BJ (cell line): ENCODE measurements around the gene RPS6KA2. TPM values are rescaled to one million over a fixed set of nuclear protein-coding genes. Genes with fewer than 3 reads are reported as not detected.

Source experiments
- CTCF ChIA-PET: fragments of 350-600 bp; formaldehyde crosslinking; extraction: SDS; loops from one replicate; lab custom pipeline; 2021; ENCODE audit warnings: antibody characterized with exemption, inconsistent platforms; lab: Yijun Ruan, JAX
- POLR2A ChIA-PET: fragments of 300-600 bp; sonication (Branson Sonifier 250); formaldehyde crosslinking; extraction: SDS; loops from one replicate; lab custom pipeline; 2021; ENCODE audit warnings: antibody characterized with exemption; lab: Charles Lee
- DNase-seq: peaks from one replicate; pipeline ENCODE4 v3.0.0-alpha.2; 2011; ENCODE audit warnings: low read depth
- H3K27me3 ChIP-seq: 2 replicates; pipeline ENCODE4 v1.6.0; 2011; ENCODE audit warnings: low read length; ENCODE audit not compliant: control insufficient read depth, insufficient read depth
- H3K36me3 ChIP-seq: 2 replicates; pipeline ENCODE4 v1.5.1; 2011; ENCODE audit warnings: low read length; ENCODE audit not compliant: control insufficient read depth, insufficient read depth
- H3K4me3 ChIP-seq: 2 replicates; pipeline ENCODE4 v1.5.1; 2011; ENCODE audit warnings: low read depth, mild to moderate bottlenecking, control low read depth, low read length
- CTCF ChIP-seq: IDR thresholded peaks from 2 replicates; pipeline ENCODE4 v1.5.1; 2011; ENCODE audit warnings: low read depth, mild to moderate bottlenecking, control low read depth, inconsistent platforms, low read length, moderate library complexity; ENCODE audit not compliant: insufficient read depth
- polyA plus RNA-seq: library from polyadenylated mRNA; depleted of rRNA; stranded (reverse); fragments of >200 nt; gene quantifications from 2 replicates; pipeline ENCODE4 v1.2.3, GENCODE V29; 2011

The RPS6KA2 gene
- polyA plus RNA-seq, 1 experiment, result 80.8 TPM

GRCh38 chr6:166604911-166605310 is 22.1 kb downstream of the RPS6KA2 start:
- ChIA-PET CTCF (interaction anchor here (0.7 kb wide), 1 partner anchor 1560 kb away, joined by 3 read pairs; no protein-coding TSS in a partner anchor), POLR2A (no interaction called here)
- Histone ChIP-seq H3K4me3 (no peak overlapping the region), H3K36me3 (no peaks in the 10 kb centered on the region; the same call in 1 of the 2 replicates), H3K27me3 (no peaks in the 10 kb centered on the region)
- no peak for TF ChIP-seq CTCF
- no peak for DNase-seq

- CTCF ChIA-PET, result interaction anchor here (0.7 kb wide), 1 partner anchor 1561 kb away, joined by 3 read pairs; no protein-coding TSS in a partner anchor
- H3K27me3 ChIP-seq, result no peaks in the 10 kb centered on the region
- no peak overlapping the region for H3K4me3 ChIP-seq
- TF ChIP-seq CTCF, result no peak
- no peaks in the 10 kb centered on the region; the same call in 1 of the 2 replicates for H3K36me3 ChIP-seq
- POLR2A ChIA-PET, result no interaction called here
- no peak for DNase-seq
Observed at GRCh38 chr6:166604328-166604727, 22.7 kb downstream of the RPS6KA2 start.

DNA sequence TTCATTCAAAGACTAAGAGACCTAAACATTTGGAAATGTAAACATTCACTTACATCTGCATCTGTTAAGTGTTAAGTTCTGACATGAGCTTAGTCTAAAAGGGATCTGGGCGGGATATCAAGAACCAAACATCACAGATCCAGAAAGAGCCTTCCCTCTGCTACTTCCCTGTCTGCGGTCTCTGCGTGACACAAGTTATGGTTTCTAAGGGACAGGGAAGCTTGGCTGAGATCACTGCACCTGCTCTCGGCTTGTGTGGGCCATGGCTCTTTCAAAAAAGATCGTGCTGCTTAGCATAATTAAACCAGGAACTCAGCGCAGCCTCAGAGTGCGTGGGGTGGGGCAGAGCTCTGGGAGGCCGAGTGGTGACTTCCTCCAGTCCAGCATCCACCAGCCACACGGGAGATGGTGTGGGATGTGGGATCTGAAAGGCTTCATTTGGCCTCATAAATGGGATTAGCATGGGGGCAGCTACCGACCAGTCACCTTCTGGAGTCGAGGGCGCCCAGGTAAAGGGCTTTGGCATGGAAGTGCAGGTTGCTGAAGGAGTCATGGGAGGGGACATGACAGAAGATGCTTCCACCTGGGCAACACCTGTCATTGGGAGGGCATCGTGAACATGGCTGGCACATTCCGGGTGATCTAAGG is 23.9 kb downstream of the RPS6KA2 start:
- CTCF ChIA-PET, result no interaction called here
- H3K4me3 ChIP-seq, result no peak overlapping the region
- no peak for DNase-seq
- H3K36me3 ChIP-seq, result no peaks in the 10 kb centered on the region; the same call in 1 of the 2 replicates
- POLR2A ChIA-PET, result no interaction called here
- no peak for TF ChIP-seq CTCF
- H3K27me3 ChIP-seq, result no peaks in the 10 kb centered on the region

GRCh38 chr6:166601956-166602355 is 25.1 kb downstream of the RPS6KA2 start:
- TF ChIP-seq CTCF, result no peak
- CTCF ChIA-PET, result no interaction called here
- Histone ChIP-seq H3K27me3 (no peaks in the 10 kb centered on the region), H3K36me3 (no peaks in the 10 kb centered on the region; the same call in 1 of the 2 replicates), H3K4me3 (no peak overlapping the region)
- POLR2A ChIA-PET, result no interaction called here
- DNase-seq, result no peak

DNA sequence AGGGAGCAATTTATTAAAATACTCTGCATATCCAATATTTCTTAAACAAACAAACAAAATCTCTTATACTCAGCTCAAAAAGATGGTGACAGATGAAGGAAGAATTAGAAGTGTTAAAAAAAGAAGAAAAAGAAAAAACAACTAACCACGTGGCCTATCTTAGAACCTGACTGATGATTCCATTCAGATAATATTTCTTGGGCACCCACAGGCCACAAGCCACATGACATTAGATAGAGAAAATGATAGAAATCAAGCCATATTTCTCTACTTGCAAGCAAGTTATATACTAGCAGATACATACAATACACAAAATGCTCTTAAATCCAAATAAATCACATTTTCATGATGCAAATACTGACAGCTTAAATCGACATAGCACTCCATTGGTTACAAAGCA is 26.1 kb downstream of the RPS6KA2 start:
- H3K4me3 ChIP-seq, result no peak overlapping the region
- CTCF ChIA-PET, result interaction anchor here (0.6 to 1.2 kb wide), 3 partner anchors 14 to 19 kb away, joined by 3 read pairs; no protein-coding TSS in a partner anchor
- no peaks in the 10 kb centered on the region for H3K27me3 ChIP-seq
- no peak for TF ChIP-seq CTCF
- H3K36me3 ChIP-seq, result no peaks in the 10 kb centered on the region; the same call in 1 of the 2 replicates
- POLR2A ChIA-PET, result no interaction called here
- no peak for DNase-seq
